ENCODE measurements around the gene BAD. TPM values are rescaled to one million over a fixed set of nuclear protein-coding genes. Genes with fewer than 3 reads are reported as not detected.

BAD gene
- total RNA-seq, 1 experiment from 2014 or later, result 48.4 TPM

GRCh38 chr11:64266339-64266738 is 18.1 kb downstream of the BAD start:
- CTCF ChIA-PET, result no interaction called here
- DNase-seq (ENCODE audit: low spot score), result no peak
- H3K4me3 ChIP-seq (ENCODE audit: low read depth, low read length, poor library complexity, severe bottlenecking), result no peak overlapping the region
- H3K36me3 ChIP-seq (ENCODE audit: insufficient read depth, low read length, poor library complexity, severe bottlenecking), result peaks cover 42% of the 10 kb centered on the region
- intact Hi-C loops (cut with micrococcal nuclease; ENCODE audit: unreplicated experiment), result no loop called here
- peaks cover 9% of the 10 kb centered on the region for H3K4me1 ChIP-seq (ENCODE audit: insufficient read depth, low read length, poor library complexity, severe bottlenecking)
- no TSS peak for BruUV-seq (replicated peaks)
- POLR2A ChIA-PET (ENCODE audit: low non-redundant PET), result no interaction called here
- no peak overlapping the region for H3K27ac ChIP-seq (ENCODE audit: low read depth, low read length, poor library complexity, severe bottlenecking)
- no peaks in the 10 kb centered on the region for H3K9me3 ChIP-seq (ENCODE audit: low read depth, low read length, poor library complexity, severe bottlenecking)
- no peak for TF ChIP-seq CTCF (conservative IDR thresholded peaks at IDR 0.05; ENCODE audit: low read depth, low read length)
- TF ChIP-seq EZH2 (IDR thresholded peaks at IDR 0.05; ENCODE audit: borderline replicate concordance, low read depth, low read length, poor library complexity, severe bottlenecking), result no peak
- H3K27me3 ChIP-seq (replicated peaks; ENCODE audit: insufficient read depth, low read depth, low read length, poor library complexity), result no peaks in the 10 kb centered on the region

GRCh38 chr11:64265176-64266160 is 19.0 kb downstream of the BAD start:
- DNase-seq (ENCODE audit: low spot score), result no peak
- Histone ChIP-seq H3K4me3 (ENCODE audit: low read depth, low read length, poor library complexity, severe bottlenecking) (no peak overlapping the region), H3K36me3 (ENCODE audit: insufficient read depth, low read length, poor library complexity, severe bottlenecking) (peaks cover 44% of the 10 kb centered on the region), H3K9me3 (ENCODE audit: low read depth, low read length, poor library complexity, severe bottlenecking) (no peaks in the 10 kb centered on the region), H3K4me1 (ENCODE audit: insufficient read depth, low read length, poor library complexity, severe bottlenecking) (peaks cover 9% of the 10 kb centered on the region), H3K27ac (ENCODE audit: low read depth, low read length, poor library complexity, severe bottlenecking) (no peak overlapping the region), H3K27me3 (replicated peaks; ENCODE audit: insufficient read depth, low read depth, low read length, poor library complexity) (no peaks in the 10 kb centered on the region)
- ChIA-PET POLR2A (ENCODE audit: low non-redundant PET) (no interaction called here), CTCF (interaction anchor here (0.7 kb wide), 1 partner anchor 58 kb away, joined by 3 read pairs; no protein-coding TSS in a partner anchor)
- intact Hi-C loops (cut with micrococcal nuclease; ENCODE audit: unreplicated experiment), result no loop called here
- no TSS peak for BruUV-seq (replicated peaks)
- TF ChIP-seq EZH2 (IDR thresholded peaks at IDR 0.05; ENCODE audit: borderline replicate concordance, low read depth, low read length, poor library complexity, severe bottlenecking), result no peak
- no peak for TF ChIP-seq CTCF (conservative IDR thresholded peaks at IDR 0.05; ENCODE audit: low read depth, low read length)

- ChIA-PET POLR2A (ENCODE audit: low non-redundant PET) (no interaction called here), CTCF (interaction anchor here (0.5 to 0.7 kb wide), 2 partner anchors 22 to 57 kb away, joined by 3 to 5 read pairs; no protein-coding TSS in a partner anchor)
These were observed 20.1 kb downstream of the BAD start for GRCh38 chr11:64264371-64264852.

More at GRCh38 chr11:64264371-64264852, 20.1 kb downstream of the BAD start:
- no TSS peak for BruUV-seq (replicated peaks)
- H3K36me3 ChIP-seq (ENCODE audit: insufficient read depth, low read length, poor library complexity, severe bottlenecking), result peaks cover 55% of the 10 kb centered on the region
- DNase-seq (ENCODE audit: low spot score), result no peak
- H3K4me3 ChIP-seq (ENCODE audit: low read depth, low read length, poor library complexity, severe bottlenecking), result no peak overlapping the region
- H3K27ac ChIP-seq (ENCODE audit: low read depth, low read length, poor library complexity, severe bottlenecking), result no peak overlapping the region
- H3K4me1 ChIP-seq (ENCODE audit: insufficient read depth, low read length, poor library complexity, severe bottlenecking), result peaks cover 9% of the 10 kb centered on the region
- no peaks in the 10 kb centered on the region for H3K9me3 ChIP-seq (ENCODE audit: low read depth, low read length, poor library complexity, severe bottlenecking)
- intact Hi-C loops (cut with micrococcal nuclease; ENCODE audit: unreplicated experiment), result no loop called here
- H3K27me3 ChIP-seq (replicated peaks; ENCODE audit: insufficient read depth, low read depth, low read length, poor library complexity), result no peaks in the 10 kb centered on the region
- TF ChIP-seq EZH2 (IDR thresholded peaks at IDR 0.05; ENCODE audit: borderline replicate concordance, low read depth, low read length, poor library complexity, severe bottlenecking) (no peak), CTCF (conservative IDR thresholded peaks at IDR 0.05; ENCODE audit: low read depth, low read length) (no peak)
